Epithelial cell of proximal tubule (primary cell): ENCODE data around the gene DLX4. TPM values are rescaled to one million over a fixed set of nuclear protein-coding genes. Genes with fewer than 3 reads are reported as not detected.

Experiments
- DNase-seq: peaks from one replicate; pipeline ENCODE4 v3.0.0-alpha.2; 2011; ENCODE audit warnings: low read depth
- H3K4me3 ChIP-seq: 2 replicates; pipeline ENCODE4 v1.5.1; 2011; ENCODE audit warnings: low read depth, mild to moderate bottlenecking, low read length
- total RNA-seq: library from RNA; depleted of rRNA; stranded (reverse); fragments of >200 nt; gene quantifications from 2 replicates; pipeline ENCODE4 v1.2.3, GENCODE V29; 2015
- TF ChIP-seq, protein P1 (sequence below): conservative IDR thresholded peaks from 2 replicates; pipeline ENCODE4 v1.5.1; 2012; ENCODE audit warnings: low read depth, mild to moderate bottlenecking, low read length

The DLX4 gene
- total RNA-seq, 1 donor from 2014 or later, result not detected

DNA sequence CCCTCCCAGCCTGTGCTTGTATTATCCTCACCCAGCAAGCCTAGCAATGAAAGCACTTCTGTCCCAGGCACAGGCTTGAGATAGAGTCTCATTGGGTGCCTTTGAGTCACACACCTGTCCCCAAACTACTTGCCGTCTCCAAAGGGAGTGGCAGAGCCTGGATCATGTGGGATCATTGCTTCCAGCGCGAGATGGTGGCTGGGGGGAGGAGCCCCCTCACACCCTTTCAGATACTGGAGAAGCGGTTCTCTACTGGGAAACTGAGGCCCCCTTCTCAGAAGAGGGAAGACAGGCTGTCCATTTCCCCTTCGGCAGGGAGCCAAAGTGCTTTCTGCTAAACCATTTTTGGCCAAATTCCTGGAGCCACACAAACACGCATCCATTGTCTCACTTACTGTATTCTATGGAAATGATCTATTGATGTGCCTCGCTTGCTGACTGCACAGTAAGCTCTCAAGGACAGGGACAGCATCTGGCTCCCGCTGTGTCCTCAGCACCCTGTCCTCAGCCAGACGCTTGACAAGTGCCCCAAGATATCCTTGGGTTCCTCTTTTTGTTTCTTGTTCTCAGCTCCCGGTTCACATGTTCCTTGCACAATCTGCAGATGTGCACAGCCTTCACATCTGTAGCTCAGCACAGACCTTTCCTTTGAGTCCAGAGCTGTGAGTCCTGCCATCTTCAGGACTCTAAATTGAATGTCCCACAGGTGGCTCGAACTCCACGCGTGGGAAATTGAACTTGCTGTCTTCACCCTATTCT, 52.0 kb downstream of the DLX4 start:
- no peak for DNase-seq
- TF ChIP-seq, protein P1, sequence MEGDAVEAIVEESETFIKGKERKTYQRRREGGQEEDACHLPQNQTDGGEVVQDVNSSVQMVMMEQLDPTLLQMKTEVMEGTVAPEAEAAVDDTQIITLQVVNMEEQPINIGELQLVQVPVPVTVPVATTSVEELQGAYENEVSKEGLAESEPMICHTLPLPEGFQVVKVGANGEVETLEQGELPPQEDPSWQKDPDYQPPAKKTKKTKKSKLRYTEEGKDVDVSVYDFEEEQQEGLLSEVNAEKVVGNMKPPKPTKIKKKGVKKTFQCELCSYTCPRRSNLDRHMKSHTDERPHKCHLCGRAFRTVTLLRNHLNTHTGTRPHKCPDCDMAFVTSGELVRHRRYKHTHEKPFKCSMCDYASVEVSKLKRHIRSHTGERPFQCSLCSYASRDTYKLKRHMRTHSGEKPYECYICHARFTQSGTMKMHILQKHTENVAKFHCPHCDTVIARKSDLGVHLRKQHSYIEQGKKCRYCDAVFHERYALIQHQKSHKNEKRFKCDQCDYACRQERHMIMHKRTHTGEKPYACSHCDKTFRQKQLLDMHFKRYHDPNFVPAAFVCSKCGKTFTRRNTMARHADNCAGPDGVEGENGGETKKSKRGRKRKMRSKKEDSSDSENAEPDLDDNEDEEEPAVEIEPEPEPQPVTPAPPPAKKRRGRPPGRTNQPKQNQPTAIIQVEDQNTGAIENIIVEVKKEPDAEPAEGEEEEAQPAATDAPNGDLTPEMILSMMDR, result no peak
- H3K4me3 ChIP-seq, result no peak overlapping the region

DNA sequence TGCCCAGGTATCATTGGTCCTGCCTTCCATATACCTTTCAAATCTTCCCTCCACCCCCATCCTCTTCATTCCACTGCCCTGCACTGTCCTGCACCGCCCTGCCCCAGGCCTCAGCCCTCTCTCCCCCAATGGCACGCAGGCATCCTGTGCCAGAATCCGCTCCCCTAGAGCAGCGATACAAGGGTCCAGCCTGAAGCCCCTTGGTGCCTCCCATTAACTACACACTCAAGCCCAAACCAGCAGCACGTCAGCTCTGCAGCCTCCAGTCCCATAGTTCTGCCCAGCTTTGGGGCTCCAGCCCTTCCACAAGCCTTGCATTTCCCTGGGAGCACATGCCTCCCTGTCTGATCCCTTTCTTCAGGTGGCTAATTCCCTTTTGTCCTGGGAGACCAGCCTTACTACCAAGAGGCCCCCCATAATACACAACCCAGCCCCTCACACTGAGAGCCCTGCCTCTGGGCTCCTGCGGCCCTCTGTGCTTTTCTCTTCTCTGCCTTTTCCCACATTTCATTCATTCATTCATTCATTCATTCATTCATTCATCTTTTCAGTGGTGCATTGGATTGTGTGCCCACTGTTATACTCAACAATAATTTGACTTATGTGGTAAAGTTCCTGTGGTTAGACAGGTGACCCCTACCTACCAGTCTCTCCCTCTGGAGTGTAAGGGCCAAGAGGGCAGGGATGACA, 52.8 kb downstream of the DLX4 start:
- TF ChIP-seq, protein P1, result no peak
- H3K4me3 ChIP-seq, result no peak overlapping the region
- no peak for DNase-seq

DNA sequence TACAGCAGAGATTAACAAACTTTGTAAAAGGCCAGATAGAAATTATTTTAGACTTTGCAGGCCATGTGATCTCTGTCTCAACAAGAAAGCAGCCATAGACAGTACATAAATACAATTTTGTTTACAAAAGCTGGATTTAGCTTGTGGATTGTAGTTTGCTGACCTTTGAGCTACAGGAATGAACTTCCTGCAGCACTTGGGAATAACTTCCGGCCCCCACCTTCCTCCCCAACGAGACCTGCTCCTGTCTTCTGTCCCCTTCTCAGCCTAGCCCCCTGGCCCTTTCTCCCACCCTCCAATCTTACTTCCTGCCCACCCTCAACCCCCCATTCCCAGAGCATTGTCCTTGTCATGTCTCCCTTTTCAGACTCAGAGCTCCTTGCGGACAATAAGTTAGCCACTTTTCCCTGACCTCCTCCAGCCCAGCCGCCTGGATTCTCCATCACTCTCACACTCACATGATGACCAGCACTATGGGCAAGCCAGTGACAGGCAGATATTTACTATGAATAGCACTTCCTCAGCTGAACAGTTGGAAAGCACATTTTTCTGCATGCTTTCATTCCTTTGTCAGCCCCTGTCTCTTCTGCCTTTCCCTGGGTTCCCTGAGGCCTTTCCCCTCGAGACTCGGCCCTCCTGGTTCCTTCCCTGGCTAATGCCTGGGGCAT, 53.6 kb downstream of the DLX4 start:
- no peak for DNase-seq
- TF ChIP-seq, protein P1, result no peak
- H3K4me3 ChIP-seq, result no peak overlapping the region

DNA sequence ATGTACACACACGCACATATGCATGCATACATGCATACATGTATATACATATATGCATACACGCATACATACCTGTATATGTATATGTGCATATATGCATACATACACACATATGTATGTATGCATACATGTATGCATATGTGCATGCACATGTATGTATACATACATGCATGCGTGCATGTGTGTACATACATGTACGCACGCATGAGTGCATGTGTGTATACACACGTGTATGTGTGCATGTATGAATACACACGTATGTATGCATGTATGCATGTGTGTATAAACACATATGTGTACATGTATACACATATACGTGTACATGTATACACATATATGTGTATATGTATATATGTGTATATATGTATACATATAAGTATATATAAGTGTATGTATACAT, 54.5 kb downstream of the DLX4 start:
- DNase-seq, result no peak
- no peak overlapping the region for H3K4me3 ChIP-seq
- TF ChIP-seq, protein P1, result no peak

Other genes starting within 250 kb of the DLX4 start
- gene FAM117A, start 205.1 kb upstream of the DLX4 start, total RNA-seq, result 3.8 and 4.7 TPM in 2 replicates
- gene KAT7, start 180.5 kb upstream of the DLX4 start, total RNA-seq, result 20.4 and 20.9 TPM in 2 replicates
- gene TAC4, start 121.1 kb upstream of the DLX4 start, total RNA-seq, result not detected in 2 replicates
- gene DLX3, start 26.0 kb downstream of the DLX4 start, total RNA-seq, result not detected in 2 replicates
- gene ITGA3, start 86.9 kb downstream of the DLX4 start, total RNA-seq, result 630 and 668 TPM in 2 replicates
- gene PDK2, start 126.2 kb downstream of the DLX4 start, total RNA-seq, result 6.1 and 17.5 TPM in 2 replicates
- gene SAMD14, start 161.0 kb downstream of the DLX4 start, total RNA-seq, result 2.9 and 11.5 TPM in 2 replicates
- 32.9 and 33.8 TPM in 2 replicates for gene PPP1R9B, start 181.5 kb downstream of the DLX4 start, total RNA-seq
- 0.69 TPM in 1 of 2 replicates, not detected in the other for gene SGCA, start 196.8 kb downstream of the DLX4 start, total RNA-seq
- 13.9 and 105 TPM in 2 replicates for gene COL1A1, start 232.4 kb downstream of the DLX4 start, total RNA-seq